Liver (tissue), 3 donors: ENCODE data around the gene NECTIN1.

Experiments
- ATF3 ChIP-seq: IDR thresholded peaks from 2 replicates; pipeline ENCODE4 v1.6.1; 2016; ENCODE audit warnings: antibody characterized with exemption
- CTCF ChIP-seq: fragments of 150-350 bp; IDR thresholded peaks from 2 replicates; pipeline ENCODE4 v1.5.1; 2017; ENCODE audit warnings: improper control_type of control experiment, low read depth, low read length; ENCODE audit not compliant: missing input control
- MAX ChIP-seq: IDR thresholded peaks from 2 replicates; pipeline ENCODE4 v1.6.1; 2016; ENCODE audit warnings: antibody characterized with exemption
- REST ChIP-seq: IDR thresholded peaks from 2 replicates; pipeline ENCODE4 v1.6.1; 2016; ENCODE audit warnings: antibody characterized with exemption, mild to moderate bottlenecking
- RXRA ChIP-seq, 2 donors: IDR thresholded peaks; 2 replicates each; pipeline ENCODE4 v1.6.1; 2017 to 2018; ENCODE audit warnings: antibody characterized with exemption in 2 of 2, mild to moderate bottlenecking in 1 of 2
- ZBTB33 ChIP-seq: IDR thresholded peaks from 2 replicates; pipeline ENCODE4 v1.6.1; 2016; ENCODE audit warnings: antibody characterized with exemption
- donor health status: healthy.
- donor health status: healthy.

- TF ChIP-seq CTCF (no peak), MAX (no peak), ATF3 (no peak), REST (no peak), ZBTB33 (no peak), RXRA (IDR thresholded peaks at IDR 0.05) (no peak)
Measured at GRCh38 chr11:119614222-119615002, 114.6 kb downstream of the NECTIN1 start.
